ENCODE measurements around the gene NR3C1. TPM values are rescaled to one million over a fixed set of nuclear protein-coding genes. Genes with fewer than 3 reads are reported as not detected.
A peak's percentile ranks its signal among the peaks of the same experiment; 100 is the strongest.
"Not testable (repeated sequence)": the region's sequence is repeated elsewhere in the genome, so short reads cannot be mapped to it uniquely, and the experiment has no call there.

The NR3C1 gene
- total RNA-seq, 1 donor from 2014 or later, result 46.7 TPM

DNA sequence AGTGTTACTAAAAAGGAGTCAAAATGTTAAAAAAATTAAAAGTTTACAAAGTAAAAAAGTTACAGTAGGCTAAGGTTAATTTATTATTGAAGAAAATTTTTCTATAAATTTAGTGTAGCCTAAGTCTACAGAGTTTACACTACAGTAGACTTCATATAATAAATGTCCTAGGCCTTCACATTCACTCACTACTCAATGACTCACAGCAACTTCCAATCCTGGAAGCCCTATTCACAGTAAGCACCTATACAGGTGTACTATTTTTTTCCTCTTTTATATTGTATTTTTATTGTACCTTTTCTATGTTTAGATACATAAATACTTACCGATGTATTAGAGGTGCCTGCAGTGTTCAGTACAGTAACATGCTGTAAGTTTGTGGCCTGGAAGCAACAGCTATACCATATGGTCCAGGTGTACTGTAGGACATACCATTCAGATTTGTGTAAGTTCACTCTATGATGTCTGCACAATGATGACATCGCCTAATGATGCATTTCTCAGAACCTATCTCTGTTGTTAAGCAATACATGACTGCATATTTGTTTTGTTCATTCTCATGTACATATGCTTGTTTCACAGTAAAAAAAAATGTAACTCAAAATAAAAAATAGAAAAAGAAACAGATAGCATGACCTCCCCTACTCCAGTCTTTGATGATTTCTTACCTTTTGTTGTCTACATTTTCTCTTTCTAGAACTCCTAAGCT lies 64.7 kb downstream of the NR3C1 start:
- H3K27ac ChIP-seq, result no peak overlapping the region
- no peak overlapping the region for H3K4me3 ChIP-seq
- intact Hi-C loops (cut with DNase I), result no loop called here
- DNase-seq (ENCODE audit: extremely low spot score in 2 of 2), result no peak
- peaks cover 24% of the 10 kb centered on the region for H3K4me1 ChIP-seq
- H3K27me3 ChIP-seq, result no peaks in the 10 kb centered on the region
- H3K36me3 ChIP-seq, result no peaks in the 10 kb centered on the region
- TF ChIP-seq, protein P1, sequence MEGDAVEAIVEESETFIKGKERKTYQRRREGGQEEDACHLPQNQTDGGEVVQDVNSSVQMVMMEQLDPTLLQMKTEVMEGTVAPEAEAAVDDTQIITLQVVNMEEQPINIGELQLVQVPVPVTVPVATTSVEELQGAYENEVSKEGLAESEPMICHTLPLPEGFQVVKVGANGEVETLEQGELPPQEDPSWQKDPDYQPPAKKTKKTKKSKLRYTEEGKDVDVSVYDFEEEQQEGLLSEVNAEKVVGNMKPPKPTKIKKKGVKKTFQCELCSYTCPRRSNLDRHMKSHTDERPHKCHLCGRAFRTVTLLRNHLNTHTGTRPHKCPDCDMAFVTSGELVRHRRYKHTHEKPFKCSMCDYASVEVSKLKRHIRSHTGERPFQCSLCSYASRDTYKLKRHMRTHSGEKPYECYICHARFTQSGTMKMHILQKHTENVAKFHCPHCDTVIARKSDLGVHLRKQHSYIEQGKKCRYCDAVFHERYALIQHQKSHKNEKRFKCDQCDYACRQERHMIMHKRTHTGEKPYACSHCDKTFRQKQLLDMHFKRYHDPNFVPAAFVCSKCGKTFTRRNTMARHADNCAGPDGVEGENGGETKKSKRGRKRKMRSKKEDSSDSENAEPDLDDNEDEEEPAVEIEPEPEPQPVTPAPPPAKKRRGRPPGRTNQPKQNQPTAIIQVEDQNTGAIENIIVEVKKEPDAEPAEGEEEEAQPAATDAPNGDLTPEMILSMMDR (IDR thresholded peaks at IDR 0.05), result no peak
- TF ChIP-seq POLR2AphosphoS5 (IDR thresholded peaks at IDR 0.05; ENCODE audit: insufficient read depth in 1 of 2, low read depth in 1 of 2) (peak in 1 of 2 donors; percentile 16), POLR2A (IDR thresholded peaks at IDR 0.05) (no peak)
- no peaks in the 10 kb centered on the region for H3K9me3 ChIP-seq

DNA sequence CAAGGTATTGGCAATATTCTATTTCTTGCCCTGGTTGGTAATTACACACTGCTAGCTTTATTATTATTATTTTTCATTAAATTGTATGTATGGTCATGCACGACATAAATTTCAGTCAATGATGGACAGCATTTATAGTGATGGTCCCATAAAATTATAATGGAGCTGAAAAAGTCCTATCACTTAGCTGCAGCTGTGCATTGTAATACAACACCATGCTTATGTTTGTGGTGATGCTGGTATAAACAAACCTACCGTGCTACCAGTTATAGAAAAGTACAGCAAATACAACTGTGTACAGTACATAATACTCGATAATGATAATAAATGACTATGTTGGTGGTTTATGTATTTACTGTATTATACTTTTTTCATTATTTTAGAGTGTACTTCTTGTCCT lies 65.5 kb downstream of the NR3C1 start:
- H3K4me1 ChIP-seq, result peaks cover 24% of the 10 kb centered on the region
- H3K27ac ChIP-seq, result no peak overlapping the region
- no peaks in the 10 kb centered on the region for H3K27me3 ChIP-seq
- no peak overlapping the region for H3K4me3 ChIP-seq
- H3K36me3 ChIP-seq, result no peaks in the 10 kb centered on the region
- TF ChIP-seq, protein P1 (IDR thresholded peaks at IDR 0.05), result no peak
- TF ChIP-seq POLR2A (IDR thresholded peaks at IDR 0.05) (no peak), POLR2AphosphoS5 (IDR thresholded peaks at IDR 0.05; ENCODE audit: insufficient read depth in 1 of 2, low read depth in 1 of 2) (no peak)
- intact Hi-C loops (cut with DNase I), result no loop called here
- no peak for DNase-seq (ENCODE audit: extremely low spot score in 2 of 2)
- H3K9me3 ChIP-seq, result no peaks in the 10 kb centered on the region

DNA sequence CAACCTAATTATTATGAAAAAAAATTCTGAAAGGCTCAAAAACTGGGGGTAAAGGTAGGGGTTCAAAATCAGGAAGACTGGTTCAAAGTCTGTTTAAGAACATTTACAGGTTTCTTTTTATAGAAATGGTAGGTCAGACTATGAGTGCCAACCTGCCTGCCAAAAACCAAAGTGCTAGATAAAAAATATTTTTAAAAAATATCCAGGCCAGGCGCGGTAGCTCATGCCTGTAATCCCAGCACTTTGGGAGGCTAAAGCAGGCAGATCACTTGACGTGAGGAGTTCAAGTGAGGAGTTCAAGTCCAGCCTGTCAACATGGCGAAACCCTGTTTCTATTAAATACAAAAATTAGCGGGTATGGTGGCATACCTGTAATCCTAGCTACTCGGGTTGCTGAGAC lies 67.0 kb downstream of the NR3C1 start:
- no peak for DNase-seq (ENCODE audit: extremely low spot score in 2 of 2)
- Histone ChIP-seq H3K9me3 (no peaks in the 10 kb centered on the region), H3K27me3 (no peaks in the 10 kb centered on the region), H3K27ac (no peak overlapping the region), H3K4me3 (no peak overlapping the region), H3K36me3 (no peaks in the 10 kb centered on the region), H3K4me1 (peaks cover 12% of the 10 kb centered on the region)
- intact Hi-C loops (cut with DNase I), result no loop called here
- no peak for TF ChIP-seq POLR2AphosphoS5 (IDR thresholded peaks at IDR 0.05; ENCODE audit: insufficient read depth in 1 of 2, low read depth in 1 of 2)
- TF ChIP-seq, protein P1 (IDR thresholded peaks at IDR 0.05), result no peak
- TF ChIP-seq POLR2A (IDR thresholded peaks at IDR 0.05), result no peak

DNA sequence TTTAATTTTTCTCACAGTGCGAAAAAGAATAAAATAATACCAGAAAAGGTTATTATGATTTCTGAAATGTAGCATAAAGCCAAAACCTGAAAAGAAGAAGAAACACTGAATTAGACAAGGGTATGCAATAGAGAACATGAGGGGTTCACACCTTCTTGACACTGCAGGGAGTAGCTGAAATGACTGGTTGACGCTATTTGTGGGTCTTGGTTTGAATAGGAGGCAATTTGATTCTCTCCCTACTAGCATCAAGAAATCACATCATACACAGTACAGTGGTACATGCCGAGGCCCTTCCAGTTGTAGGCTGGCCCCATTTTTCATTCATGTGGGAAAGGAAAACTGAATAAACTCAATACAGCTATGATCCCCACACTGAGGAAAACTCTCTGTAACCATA lies 68.6 kb downstream of the NR3C1 start:
- Histone ChIP-seq H3K9me3 (no peaks in the 10 kb centered on the region), H3K27me3 (no peaks in the 10 kb centered on the region), H3K27ac (no peak overlapping the region), H3K4me1 (peaks cover 5% of the 10 kb centered on the region), H3K36me3 (no peaks in the 10 kb centered on the region), H3K4me3 (no peak overlapping the region)
- intact Hi-C loops (cut with DNase I), result no loop called here
- DNase-seq (ENCODE audit: extremely low spot score in 2 of 2), result no peak
- no peak for TF ChIP-seq POLR2AphosphoS5 (IDR thresholded peaks at IDR 0.05; ENCODE audit: insufficient read depth in 1 of 2, low read depth in 1 of 2)
- TF ChIP-seq POLR2A (IDR thresholded peaks at IDR 0.05), result no peak
- TF ChIP-seq, protein P1 (IDR thresholded peaks at IDR 0.05), result no peak

DNA sequence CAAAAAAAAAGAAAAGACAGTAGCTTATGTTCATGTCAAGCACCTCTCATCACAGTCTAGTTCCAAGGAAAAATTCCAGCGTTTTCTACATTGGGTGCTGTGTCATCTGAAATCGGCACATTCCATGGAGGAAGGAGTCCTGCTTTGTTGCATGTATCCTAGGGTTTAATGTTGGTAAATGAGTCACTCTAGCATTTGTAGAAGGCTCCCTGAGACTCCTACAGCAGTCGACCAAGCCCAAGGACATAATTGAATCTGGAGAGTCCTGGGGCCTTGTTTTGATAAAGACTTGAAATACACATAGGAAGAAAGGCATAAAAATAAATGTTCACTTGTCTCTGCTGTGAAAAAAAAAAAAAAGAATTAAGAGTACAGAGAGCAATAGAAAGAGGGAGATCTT lies 69.1 kb downstream of the NR3C1 start:
- H3K4me1 ChIP-seq; H3K27ac ChIP-seq; DNase-seq (ENCODE audit: extremely low spot score in 2 of 2); H3K27me3 ChIP-seq; H3K36me3 ChIP-seq; H3K4me3 ChIP-seq; H3K9me3 ChIP-seq; intact Hi-C loops (cut with DNase I): not testable (repeated sequence)
